ENCODE measurements around the gene RBM5. TPM values are rescaled to one million over a fixed set of nuclear protein-coding genes. Genes with fewer than 3 reads are reported as not detected.

The RBM5 gene
- total RNA-seq, 2 donors from 2014 or later, result 139 to 308 TPM

DNA sequence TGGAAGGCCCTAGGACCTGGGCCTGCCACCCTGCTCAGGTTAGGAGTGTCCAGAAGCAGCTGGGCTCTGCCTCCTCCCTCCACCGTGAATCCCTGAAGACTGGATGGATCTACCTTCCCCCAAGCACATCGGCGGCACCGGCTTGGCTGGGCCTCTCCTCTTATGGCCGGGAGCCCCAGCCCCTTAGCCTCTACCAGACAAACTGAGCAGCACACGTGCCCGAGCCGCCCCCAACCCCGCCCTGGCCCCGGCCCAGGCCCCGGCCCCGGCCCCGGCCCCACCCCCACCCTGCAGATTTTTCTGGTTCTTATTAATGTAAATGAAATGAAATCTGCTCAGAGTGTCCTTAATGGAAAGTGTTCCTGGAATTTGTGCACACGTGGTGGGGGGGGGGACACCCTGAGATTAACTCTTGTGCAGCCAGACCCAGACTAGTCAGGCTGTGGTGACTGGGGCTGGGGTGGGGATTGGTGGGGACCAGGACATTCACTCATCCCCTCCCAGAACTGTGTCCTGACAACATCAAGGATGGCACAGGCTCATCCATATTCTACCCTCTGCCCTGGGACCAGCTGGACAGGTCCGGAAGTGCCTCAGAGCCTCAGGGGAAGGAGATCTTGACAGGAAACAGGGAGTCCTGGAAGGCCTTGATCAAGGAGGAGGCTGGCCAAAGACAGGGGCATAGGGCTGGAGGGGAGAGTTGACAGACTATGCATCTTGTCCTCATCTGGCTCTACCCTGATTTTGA is 35.5 kb downstream of the RBM5 start:
- H3K27me3 ChIP-seq, result no peaks in the 10 kb centered on the region
- no peaks in the 10 kb centered on the region for H3K9me3 ChIP-seq
- H3K4me1 ChIP-seq, result peaks cover 16% of the 10 kb centered on the region
- ATAC-seq (no peak), DNase-seq (no peak)
- peaks cover 0 to 2% of the 10 kb centered on the region in 2 donors for H3K36me3 ChIP-seq (replicated peaks in 1 of 2; ENCODE audit: insufficient read depth in 1 of 2, low read depth in 2 of 2)
- 13 to 21% methylated on average over 7 to 15 of the region's 15 CpGs for WGBS, 2 donors
- no peak for TF ChIP-seq POLR2A (IDR thresholded peaks at IDR 0.05)
- TF ChIP-seq, protein P1, sequence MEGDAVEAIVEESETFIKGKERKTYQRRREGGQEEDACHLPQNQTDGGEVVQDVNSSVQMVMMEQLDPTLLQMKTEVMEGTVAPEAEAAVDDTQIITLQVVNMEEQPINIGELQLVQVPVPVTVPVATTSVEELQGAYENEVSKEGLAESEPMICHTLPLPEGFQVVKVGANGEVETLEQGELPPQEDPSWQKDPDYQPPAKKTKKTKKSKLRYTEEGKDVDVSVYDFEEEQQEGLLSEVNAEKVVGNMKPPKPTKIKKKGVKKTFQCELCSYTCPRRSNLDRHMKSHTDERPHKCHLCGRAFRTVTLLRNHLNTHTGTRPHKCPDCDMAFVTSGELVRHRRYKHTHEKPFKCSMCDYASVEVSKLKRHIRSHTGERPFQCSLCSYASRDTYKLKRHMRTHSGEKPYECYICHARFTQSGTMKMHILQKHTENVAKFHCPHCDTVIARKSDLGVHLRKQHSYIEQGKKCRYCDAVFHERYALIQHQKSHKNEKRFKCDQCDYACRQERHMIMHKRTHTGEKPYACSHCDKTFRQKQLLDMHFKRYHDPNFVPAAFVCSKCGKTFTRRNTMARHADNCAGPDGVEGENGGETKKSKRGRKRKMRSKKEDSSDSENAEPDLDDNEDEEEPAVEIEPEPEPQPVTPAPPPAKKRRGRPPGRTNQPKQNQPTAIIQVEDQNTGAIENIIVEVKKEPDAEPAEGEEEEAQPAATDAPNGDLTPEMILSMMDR (IDR thresholded peaks at IDR 0.05), result no peak
- intact Hi-C loops (cut with DNase I), result loop anchor here (5.0 kb wide), 1 partner anchor 63 kb away; no protein-coding TSS in a partner anchor
- no peak overlapping the region for H3K4me3 ChIP-seq
- H3K27ac ChIP-seq, result no peak overlapping the region

DNA sequence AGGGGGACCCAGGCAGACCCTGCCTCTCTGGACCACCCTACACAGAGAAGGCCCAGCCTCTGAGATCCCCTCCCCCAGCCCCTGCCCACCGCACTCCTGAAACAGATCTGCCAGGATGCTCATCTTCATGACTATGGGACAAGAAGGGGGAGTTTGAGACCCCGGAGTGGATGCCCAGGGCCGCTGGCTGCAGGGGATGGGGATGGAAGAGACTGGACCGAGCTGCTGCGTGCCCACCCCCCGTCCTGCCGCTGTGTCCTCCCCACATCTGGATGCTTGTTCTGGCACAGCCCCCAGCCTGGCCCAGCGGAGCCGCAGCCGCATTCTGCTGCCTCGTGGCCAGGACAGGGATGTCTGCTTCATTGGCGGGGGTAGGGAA is 36.1 kb downstream of the RBM5 start:
- H3K4me3 ChIP-seq, result no peak overlapping the region
- ATAC-seq (no peak), DNase-seq (no peak)
- peaks cover 0 to 1% of the 10 kb centered on the region in 2 donors for H3K36me3 ChIP-seq (replicated peaks in 1 of 2; ENCODE audit: insufficient read depth in 1 of 2, low read depth in 2 of 2)
- WGBS, 2 donors, result 31 to 65% methylated on average over 11 to 12 of the region's 12 CpGs
- no peaks in the 10 kb centered on the region for H3K27me3 ChIP-seq
- peaks cover 16% of the 10 kb centered on the region for H3K4me1 ChIP-seq
- no peak overlapping the region for H3K27ac ChIP-seq
- no peaks in the 10 kb centered on the region for H3K9me3 ChIP-seq
- TF ChIP-seq, protein P1 (IDR thresholded peaks at IDR 0.05), result no peak
- TF ChIP-seq POLR2A (IDR thresholded peaks at IDR 0.05), result no peak
- intact Hi-C loops (cut with DNase I), result loop anchor here (5.0 kb wide), 1 partner anchor 63 kb away; no protein-coding TSS in a partner anchor

DNA sequence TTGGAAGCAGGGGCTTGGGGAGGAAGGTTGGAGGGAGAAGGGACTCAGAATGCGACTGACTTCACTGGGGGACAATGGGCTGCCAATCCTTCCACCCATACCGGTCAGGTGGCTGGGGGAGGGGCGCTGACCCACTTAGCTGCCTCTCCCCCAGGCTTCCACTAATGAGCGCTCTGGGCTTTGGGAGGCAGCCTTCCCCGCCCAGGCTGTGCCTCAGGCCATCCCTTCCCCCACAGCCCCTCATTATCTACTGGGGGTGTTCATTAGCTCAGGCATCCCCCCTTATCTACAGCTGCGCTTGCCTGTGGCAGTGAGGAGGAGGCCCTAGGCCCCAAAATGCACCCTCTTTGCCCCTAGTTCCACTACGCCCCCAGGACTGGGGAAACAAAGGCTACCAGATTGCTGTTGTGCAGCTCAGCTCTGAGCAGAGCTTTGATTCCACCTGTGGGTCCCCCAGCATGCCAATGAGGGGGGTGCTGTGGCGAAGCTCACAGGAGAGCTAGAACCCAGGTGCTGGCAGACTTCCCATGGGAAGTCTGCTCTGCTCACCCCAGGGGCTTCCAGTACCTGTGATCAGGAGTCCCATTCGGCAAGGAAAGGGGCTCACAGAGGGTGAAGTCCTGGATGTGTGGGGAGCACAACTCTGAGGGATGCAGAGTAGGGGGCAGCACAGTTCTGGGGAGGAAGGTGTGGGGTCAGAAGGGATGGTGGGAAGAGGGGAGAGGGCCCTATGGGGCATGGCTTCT is 37.0 kb downstream of the RBM5 start:
- Histone ChIP-seq H3K36me3 (replicated peaks in 1 of 2; ENCODE audit: insufficient read depth in 1 of 2, low read depth in 2 of 2) (no peaks in the 10 kb centered on the region), H3K9me3 (no peaks in the 10 kb centered on the region), H3K4me3 (no peak overlapping the region), H3K27me3 (no peaks in the 10 kb centered on the region), H3K4me1 (peaks cover 16% of the 10 kb centered on the region), H3K27ac (no peak overlapping the region)
- DNase-seq, result no peak
- WGBS, 2 donors, result 64 to 84% methylated on average over 7 to 9 of the region's 9 CpGs
- ATAC-seq, result no peak
- intact Hi-C loops (cut with DNase I), result no loop called here
- TF ChIP-seq, protein P1 (IDR thresholded peaks at IDR 0.05), result no peak
- no peak for TF ChIP-seq POLR2A (IDR thresholded peaks at IDR 0.05)

DNA sequence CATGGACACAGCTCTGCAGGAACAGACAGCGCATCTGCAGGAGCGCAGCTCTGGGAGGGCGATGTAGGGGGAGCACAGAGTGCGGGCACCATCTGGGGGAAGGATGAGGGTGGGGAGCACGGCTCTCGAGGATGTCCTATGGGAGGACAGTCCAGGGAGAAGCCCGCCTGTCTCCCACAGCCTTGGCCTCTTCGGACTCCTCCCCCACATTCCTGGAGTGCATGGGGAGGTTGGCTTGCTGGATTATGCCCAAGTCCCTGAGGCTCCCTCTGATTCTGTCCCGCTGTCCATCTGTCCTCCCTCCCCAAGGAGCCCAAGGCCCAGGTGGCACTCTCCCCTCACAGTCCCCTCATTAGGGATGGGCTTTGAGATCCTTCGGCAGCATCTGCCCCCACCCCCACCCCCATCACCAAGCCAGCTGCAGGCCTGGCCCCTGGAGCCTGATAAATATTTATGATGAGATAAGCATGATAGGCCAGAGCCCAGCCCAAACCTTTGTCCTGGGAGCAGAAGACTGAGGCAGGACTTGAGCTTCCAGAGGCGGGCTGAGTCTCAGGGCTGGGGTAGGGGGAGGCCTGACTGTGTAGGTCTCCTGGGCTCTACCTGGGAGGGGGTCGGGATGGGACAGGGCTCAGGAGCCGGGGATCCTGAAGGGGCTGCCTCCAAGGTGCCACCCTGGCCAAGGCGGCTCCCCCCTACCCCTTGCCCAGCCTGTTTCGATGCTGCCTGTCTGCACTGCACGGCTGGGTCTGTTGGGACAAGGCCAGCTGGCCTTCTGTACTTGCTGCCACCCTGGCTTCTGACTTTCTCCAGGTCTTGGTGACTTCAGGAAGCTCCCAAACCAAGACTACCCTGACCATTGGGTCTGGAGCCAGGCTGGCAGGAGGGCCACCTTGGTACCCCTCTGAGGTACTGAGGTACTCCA is 37.8 kb downstream of the RBM5 start:
- 47 to 50% methylated on average over 13 to 16 of the region's 16 CpGs for WGBS, 2 donors
- ATAC-seq, result no peak
- H3K27ac ChIP-seq, result no peak overlapping the region
- H3K36me3 ChIP-seq (replicated peaks in 1 of 2; ENCODE audit: insufficient read depth in 1 of 2, low read depth in 2 of 2), result no peaks in the 10 kb centered on the region
- no peak overlapping the region for H3K4me3 ChIP-seq
- no peaks in the 10 kb centered on the region for H3K27me3 ChIP-seq
- intact Hi-C loops (cut with DNase I), result no loop called here
- H3K9me3 ChIP-seq, result no peaks in the 10 kb centered on the region
- no peak for TF ChIP-seq POLR2A (IDR thresholded peaks at IDR 0.05)
- TF ChIP-seq, protein P1 (IDR thresholded peaks at IDR 0.05), result no peak
- H3K4me1 ChIP-seq, result peaks cover 16% of the 10 kb centered on the region
- peak in 2 of 4 donors; percentile 48 to 63 for DNase-seq
